ENCODE results near the gene TTC39B.

DNA sequence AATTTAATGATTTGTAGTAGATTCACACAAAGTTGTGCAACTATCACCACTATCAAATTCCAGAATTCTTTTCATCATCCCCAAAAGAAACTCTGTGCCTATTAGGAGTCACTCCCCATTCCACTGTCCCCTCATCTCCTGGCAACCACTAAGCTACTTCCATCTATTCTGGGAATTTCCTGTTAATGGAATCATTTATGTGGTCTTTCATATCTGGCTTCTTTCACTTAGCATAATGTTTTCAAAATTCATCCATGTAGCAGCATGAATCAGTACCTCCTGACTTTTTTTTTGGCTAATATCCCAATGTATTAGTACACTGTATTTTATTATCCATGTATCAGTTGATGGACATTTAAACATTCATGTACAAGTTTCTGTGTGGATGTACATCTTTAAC lies 157.6 kb downstream of the TTC39B start:
- TF ChIP-seq ZNF140 (tag by site-specific recombination; IDR thresholded peaks at IDR 0.05) (no peak), ZNF530 (tag by site-specific recombination; IDR thresholded peaks at IDR 0.05; ENCODE audit: low read depth) (no peak)
- TF ChIP-seq, protein P1, sequence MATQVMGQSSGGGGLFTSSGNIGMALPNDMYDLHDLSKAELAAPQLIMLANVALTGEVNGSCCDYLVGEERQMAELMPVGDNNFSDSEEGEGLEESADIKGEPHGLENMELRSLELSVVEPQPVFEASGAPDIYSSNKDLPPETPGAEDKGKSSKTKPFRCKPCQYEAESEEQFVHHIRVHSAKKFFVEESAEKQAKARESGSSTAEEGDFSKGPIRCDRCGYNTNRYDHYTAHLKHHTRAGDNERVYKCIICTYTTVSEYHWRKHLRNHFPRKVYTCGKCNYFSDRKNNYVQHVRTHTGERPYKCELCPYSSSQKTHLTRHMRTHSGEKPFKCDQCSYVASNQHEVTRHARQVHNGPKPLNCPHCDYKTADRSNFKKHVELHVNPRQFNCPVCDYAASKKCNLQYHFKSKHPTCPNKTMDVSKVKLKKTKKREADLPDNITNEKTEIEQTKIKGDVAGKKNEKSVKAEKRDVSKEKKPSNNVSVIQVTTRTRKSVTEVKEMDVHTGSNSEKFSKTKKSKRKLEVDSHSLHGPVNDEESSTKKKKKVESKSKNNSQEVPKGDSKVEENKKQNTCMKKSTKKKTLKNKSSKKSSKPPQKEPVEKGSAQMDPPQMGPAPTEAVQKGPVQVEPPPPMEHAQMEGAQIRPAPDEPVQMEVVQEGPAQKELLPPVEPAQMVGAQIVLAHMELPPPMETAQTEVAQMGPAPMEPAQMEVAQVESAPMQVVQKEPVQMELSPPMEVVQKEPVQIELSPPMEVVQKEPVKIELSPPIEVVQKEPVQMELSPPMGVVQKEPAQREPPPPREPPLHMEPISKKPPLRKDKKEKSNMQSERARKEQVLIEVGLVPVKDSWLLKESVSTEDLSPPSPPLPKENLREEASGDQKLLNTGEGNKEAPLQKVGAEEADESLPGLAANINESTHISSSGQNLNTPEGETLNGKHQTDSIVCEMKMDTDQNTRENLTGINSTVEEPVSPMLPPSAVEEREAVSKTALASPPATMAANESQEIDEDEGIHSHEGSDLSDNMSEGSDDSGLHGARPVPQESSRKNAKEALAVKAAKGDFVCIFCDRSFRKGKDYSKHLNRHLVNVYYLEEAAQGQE (tag by site-specific recombination; IDR thresholded peaks at IDR 0.05) = no peak
- TF ChIP-seq, protein P2, sequence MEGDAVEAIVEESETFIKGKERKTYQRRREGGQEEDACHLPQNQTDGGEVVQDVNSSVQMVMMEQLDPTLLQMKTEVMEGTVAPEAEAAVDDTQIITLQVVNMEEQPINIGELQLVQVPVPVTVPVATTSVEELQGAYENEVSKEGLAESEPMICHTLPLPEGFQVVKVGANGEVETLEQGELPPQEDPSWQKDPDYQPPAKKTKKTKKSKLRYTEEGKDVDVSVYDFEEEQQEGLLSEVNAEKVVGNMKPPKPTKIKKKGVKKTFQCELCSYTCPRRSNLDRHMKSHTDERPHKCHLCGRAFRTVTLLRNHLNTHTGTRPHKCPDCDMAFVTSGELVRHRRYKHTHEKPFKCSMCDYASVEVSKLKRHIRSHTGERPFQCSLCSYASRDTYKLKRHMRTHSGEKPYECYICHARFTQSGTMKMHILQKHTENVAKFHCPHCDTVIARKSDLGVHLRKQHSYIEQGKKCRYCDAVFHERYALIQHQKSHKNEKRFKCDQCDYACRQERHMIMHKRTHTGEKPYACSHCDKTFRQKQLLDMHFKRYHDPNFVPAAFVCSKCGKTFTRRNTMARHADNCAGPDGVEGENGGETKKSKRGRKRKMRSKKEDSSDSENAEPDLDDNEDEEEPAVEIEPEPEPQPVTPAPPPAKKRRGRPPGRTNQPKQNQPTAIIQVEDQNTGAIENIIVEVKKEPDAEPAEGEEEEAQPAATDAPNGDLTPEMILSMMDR (tag by site-specific recombination; IDR thresholded peaks at IDR 0.05) = no peak
- TF ChIP-seq, protein P3, sequence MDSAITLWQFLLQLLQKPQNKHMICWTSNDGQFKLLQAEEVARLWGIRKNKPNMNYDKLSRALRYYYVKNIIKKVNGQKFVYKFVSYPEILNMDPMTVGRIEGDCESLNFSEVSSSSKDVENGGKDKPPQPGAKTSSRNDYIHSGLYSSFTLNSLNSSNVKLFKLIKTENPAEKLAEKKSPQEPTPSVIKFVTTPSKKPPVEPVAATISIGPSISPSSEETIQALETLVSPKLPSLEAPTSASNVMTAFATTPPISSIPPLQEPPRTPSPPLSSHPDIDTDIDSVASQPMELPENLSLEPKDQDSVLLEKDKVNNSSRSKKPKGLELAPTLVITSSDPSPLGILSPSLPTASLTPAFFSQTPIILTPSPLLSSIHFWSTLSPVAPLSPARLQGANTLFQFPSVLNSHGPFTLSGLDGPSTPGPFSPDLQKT (IDR thresholded peaks at IDR 0.05; ENCODE audit: borderline replicate concordance, low read depth, low read length) = no peak
